ENCODE measurements around the gene FHIT.

DNA sequence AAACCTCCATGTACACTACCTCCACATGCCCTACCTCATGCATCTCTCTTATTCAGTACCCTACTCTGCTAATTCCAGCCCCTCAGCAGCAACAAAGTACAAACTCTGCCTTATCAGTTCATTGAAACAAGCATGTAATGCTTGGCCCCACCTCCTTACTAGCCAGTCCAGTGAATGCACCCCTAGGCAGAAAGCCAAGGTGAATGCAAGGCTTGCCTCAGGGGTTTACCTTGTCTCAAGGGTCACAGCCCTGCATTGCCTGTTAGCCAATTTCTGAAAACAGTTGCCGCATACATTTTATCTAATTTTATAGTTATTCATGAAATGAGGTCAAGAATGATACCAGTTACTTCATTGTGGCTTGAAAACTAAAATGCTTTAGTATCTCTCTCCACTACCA lies 576.4 kb downstream of the FHIT start:
- TF ChIP-seq POLR2A (IDR thresholded peaks at IDR 0.05) (no peak), POLR2AphosphoS5 (IDR thresholded peaks at IDR 0.05) (no peak)
- TF ChIP-seq, protein P1, sequence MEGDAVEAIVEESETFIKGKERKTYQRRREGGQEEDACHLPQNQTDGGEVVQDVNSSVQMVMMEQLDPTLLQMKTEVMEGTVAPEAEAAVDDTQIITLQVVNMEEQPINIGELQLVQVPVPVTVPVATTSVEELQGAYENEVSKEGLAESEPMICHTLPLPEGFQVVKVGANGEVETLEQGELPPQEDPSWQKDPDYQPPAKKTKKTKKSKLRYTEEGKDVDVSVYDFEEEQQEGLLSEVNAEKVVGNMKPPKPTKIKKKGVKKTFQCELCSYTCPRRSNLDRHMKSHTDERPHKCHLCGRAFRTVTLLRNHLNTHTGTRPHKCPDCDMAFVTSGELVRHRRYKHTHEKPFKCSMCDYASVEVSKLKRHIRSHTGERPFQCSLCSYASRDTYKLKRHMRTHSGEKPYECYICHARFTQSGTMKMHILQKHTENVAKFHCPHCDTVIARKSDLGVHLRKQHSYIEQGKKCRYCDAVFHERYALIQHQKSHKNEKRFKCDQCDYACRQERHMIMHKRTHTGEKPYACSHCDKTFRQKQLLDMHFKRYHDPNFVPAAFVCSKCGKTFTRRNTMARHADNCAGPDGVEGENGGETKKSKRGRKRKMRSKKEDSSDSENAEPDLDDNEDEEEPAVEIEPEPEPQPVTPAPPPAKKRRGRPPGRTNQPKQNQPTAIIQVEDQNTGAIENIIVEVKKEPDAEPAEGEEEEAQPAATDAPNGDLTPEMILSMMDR (IDR thresholded peaks at IDR 0.05), result no peak

Measured in suprapubic skin (tissue), 4 donors.